HEK293 (cell line): ENCODE data around the gene PHKA2.

Experiments
- EGR2 ChIP-seq: fragments of 450-650 bp; formaldehyde crosslinking; IDR thresholded peaks from 2 replicates; pipeline ENCODE4 v1.5.1; 2016; ENCODE audit warnings: low read depth, missing biosample characterization, missing genetic modification characterization
- KLF8 ChIP-seq: fragments of 450-650 bp; formaldehyde crosslinking; IDR thresholded peaks from 2 replicates; pipeline ENCODE4 v1.5.1; 2016; ENCODE audit warnings: missing biosample characterization, missing genetic modification characterization
- OVOL3 ChIP-seq: fragments of 450-650 bp; formaldehyde crosslinking; IDR thresholded peaks from 2 replicates; pipeline ENCODE4 v1.5.1; 2016; ENCODE audit warnings: missing biosample characterization, missing genetic modification characterization
- PRDM10 ChIP-seq: fragments of 450-650 bp; formaldehyde crosslinking; IDR thresholded peaks from 2 replicates; pipeline ENCODE4 v1.5.1; 2016; ENCODE audit warnings: missing biosample characterization, missing genetic modification characterization
- RBAK ChIP-seq: fragments of 450-650 bp; formaldehyde crosslinking; IDR thresholded peaks from 2 replicates; pipeline ENCODE4 v1.5.1; 2016; ENCODE audit warnings: missing biosample characterization, missing genetic modification characterization
- REPIN1 ChIP-seq: fragments of 450-650 bp; formaldehyde crosslinking; IDR thresholded peaks from 2 replicates; pipeline ENCODE4 v1.5.1; 2017; ENCODE audit warnings: missing biosample characterization, missing genetic modification characterization, low read depth
- SALL2 ChIP-seq: fragments of 450-650 bp; formaldehyde crosslinking; IDR thresholded peaks from 2 replicates; pipeline ENCODE4 v1.5.0; 2017; ENCODE audit warnings: missing biosample characterization, mild to moderate bottlenecking, missing genetic modification characterization, borderline replicate concordance
- SP2 ChIP-seq: fragments of 450-650 bp; formaldehyde crosslinking; IDR thresholded peaks from 2 replicates; pipeline ENCODE4 v1.5.1; 2016; ENCODE audit warnings: missing biosample characterization, missing genetic modification characterization
- SP7 ChIP-seq: fragments of 450-650 bp; formaldehyde crosslinking; IDR thresholded peaks from 2 replicates; pipeline ENCODE4 v1.5.1; 2016; ENCODE audit warnings: missing biosample characterization, missing genetic modification characterization
- TCF7L2 ChIP-seq: IDR thresholded peaks from 2 replicates; pipeline ENCODE4 v1.6.1; 2011; ENCODE audit warnings: low read depth, mild to moderate bottlenecking, inconsistent platforms, low read length, moderate library complexity, borderline replicate concordance
- WT1 ChIP-seq: fragments of 450-650 bp; formaldehyde crosslinking; IDR thresholded peaks from 2 replicates; pipeline ENCODE4 v1.5.1; 2016; ENCODE audit warnings: missing biosample characterization, missing genetic modification characterization
- ZBTB26 ChIP-seq: fragments of 450-650 bp; formaldehyde crosslinking; optimal IDR thresholded peaks from 2 replicates; pipeline ENCODE3; 2016; ENCODE audit warnings: missing biosample characterization, mild to moderate bottlenecking, missing genetic modification characterization
- ZBTB6 ChIP-seq: fragments of 450-650 bp; formaldehyde crosslinking; IDR thresholded peaks from 2 replicates; pipeline ENCODE4 v1.5.1; 2017; ENCODE audit warnings: missing biosample characterization, missing genetic modification characterization
- ZFP37 ChIP-seq: fragments of 450-650 bp; formaldehyde crosslinking; IDR thresholded peaks from 2 replicates; pipeline ENCODE4 v1.5.1; 2016; ENCODE audit warnings: missing biosample characterization, missing genetic modification characterization
- ZFP69B ChIP-seq: fragments of 450-650 bp; formaldehyde crosslinking; IDR thresholded peaks from 2 replicates; pipeline ENCODE4 v1.5.1; 2016; ENCODE audit warnings: missing biosample characterization, missing genetic modification characterization
- ZIC2 ChIP-seq: fragments of 450-650 bp; formaldehyde crosslinking; IDR thresholded peaks from 2 replicates; pipeline ENCODE4 v1.5.1; 2016; ENCODE audit warnings: missing biosample characterization, missing genetic modification characterization
- ZNF174 ChIP-seq: fragments of 450-650 bp; formaldehyde crosslinking; IDR thresholded peaks from 2 replicates; pipeline ENCODE4 v1.5.0; 2017; ENCODE audit warnings: missing biosample characterization, mild to moderate bottlenecking, missing genetic modification characterization
- ZNF184 ChIP-seq: fragments of 450-650 bp; IDR thresholded peaks from 2 replicates; pipeline ENCODE4 v1.5.1; 2018; ENCODE audit warnings: missing biosample characterization, mild to moderate bottlenecking, missing genetic modification characterization
- ZNF2 ChIP-seq: fragments of 450-650 bp; formaldehyde crosslinking; IDR thresholded peaks from 2 replicates; pipeline ENCODE4 v1.5.1; 2016; ENCODE audit warnings: missing biosample characterization, missing genetic modification characterization
- ZNF23 ChIP-seq: fragments of 450-650 bp; formaldehyde crosslinking; IDR thresholded peaks from 2 replicates; pipeline ENCODE4 v1.5.1; 2016; ENCODE audit warnings: missing biosample characterization, missing genetic modification characterization, borderline replicate concordance
- ZNF350 ChIP-seq: fragments of 450-650 bp; formaldehyde crosslinking; IDR thresholded peaks from 2 replicates; pipeline ENCODE4 v1.5.0; 2017; ENCODE audit warnings: missing biosample characterization, mild to moderate bottlenecking, missing genetic modification characterization
- ZNF394 ChIP-seq: fragments of 450-650 bp; formaldehyde crosslinking; IDR thresholded peaks from 2 replicates; pipeline ENCODE4 v1.5.1; 2016; ENCODE audit warnings: missing biosample characterization, missing genetic modification characterization, mild to moderate bottlenecking, moderate library complexity, borderline replicate concordance
- ZNF423 ChIP-seq: fragments of 450-650 bp; formaldehyde crosslinking; IDR thresholded peaks from 2 replicates; pipeline ENCODE4 v1.5.1; 2016; ENCODE audit warnings: missing biosample characterization, missing genetic modification characterization
- ZNF521 ChIP-seq: fragments of 450-650 bp; formaldehyde crosslinking; IDR thresholded peaks from 2 replicates; pipeline ENCODE4 v1.5.1; 2017; ENCODE audit warnings: missing biosample characterization, mild to moderate bottlenecking, missing genetic modification characterization
- ZNF596 ChIP-seq: fragments of 450-650 bp; IDR thresholded peaks from 2 replicates; pipeline ENCODE4 v1.5.0; 2018; ENCODE audit warnings: missing biosample characterization, mild to moderate bottlenecking, missing genetic modification characterization, moderate library complexity
- ZNF677 ChIP-seq: fragments of 450-650 bp; IDR thresholded peaks from 2 replicates; pipeline ENCODE4 v1.5.0; 2018; ENCODE audit warnings: missing biosample characterization, mild to moderate bottlenecking, missing genetic modification characterization, moderate library complexity
- ZNF747 ChIP-seq: fragments of 450-650 bp; formaldehyde crosslinking; IDR thresholded peaks from 2 replicates; pipeline ENCODE4 v1.5.1; 2016; ENCODE audit warnings: missing biosample characterization, missing genetic modification characterization
- ZNF76 ChIP-seq: fragments of 450-650 bp; formaldehyde crosslinking; IDR thresholded peaks from 2 replicates; pipeline ENCODE4; 2016; ENCODE audit warnings: low read depth, missing biosample characterization, missing genetic modification characterization, borderline replicate concordance
- ZNF777 ChIP-seq: fragments of 450-650 bp; formaldehyde crosslinking; IDR thresholded peaks from 2 replicates; pipeline ENCODE4 v1.5.1; 2017; ENCODE audit warnings: missing biosample characterization, missing genetic modification characterization, borderline replicate concordance
- ZNF792 ChIP-seq: fragments of 450-650 bp; formaldehyde crosslinking; IDR thresholded peaks from 2 replicates; pipeline ENCODE4 v1.5.1; 2016; ENCODE audit warnings: missing biosample characterization, missing genetic modification characterization
- TF ChIP-seq, protein P1 (sequence below): fragments of 450-650 bp; formaldehyde crosslinking; IDR thresholded peaks from 2 replicates; pipeline ENCODE4 v1.5.1; 2017; ENCODE audit warnings: missing biosample characterization, missing genetic modification characterization
- TF ChIP-seq, protein P2 (sequence below): sonication (generic); formaldehyde crosslinking; IDR thresholded peaks from 2 replicates; pipeline ENCODE4 v1.8.1; 2022; ENCODE audit warnings: mild to moderate bottlenecking, moderate library complexity, missing genetic modification reagents

PHKA2 gene

DNA sequence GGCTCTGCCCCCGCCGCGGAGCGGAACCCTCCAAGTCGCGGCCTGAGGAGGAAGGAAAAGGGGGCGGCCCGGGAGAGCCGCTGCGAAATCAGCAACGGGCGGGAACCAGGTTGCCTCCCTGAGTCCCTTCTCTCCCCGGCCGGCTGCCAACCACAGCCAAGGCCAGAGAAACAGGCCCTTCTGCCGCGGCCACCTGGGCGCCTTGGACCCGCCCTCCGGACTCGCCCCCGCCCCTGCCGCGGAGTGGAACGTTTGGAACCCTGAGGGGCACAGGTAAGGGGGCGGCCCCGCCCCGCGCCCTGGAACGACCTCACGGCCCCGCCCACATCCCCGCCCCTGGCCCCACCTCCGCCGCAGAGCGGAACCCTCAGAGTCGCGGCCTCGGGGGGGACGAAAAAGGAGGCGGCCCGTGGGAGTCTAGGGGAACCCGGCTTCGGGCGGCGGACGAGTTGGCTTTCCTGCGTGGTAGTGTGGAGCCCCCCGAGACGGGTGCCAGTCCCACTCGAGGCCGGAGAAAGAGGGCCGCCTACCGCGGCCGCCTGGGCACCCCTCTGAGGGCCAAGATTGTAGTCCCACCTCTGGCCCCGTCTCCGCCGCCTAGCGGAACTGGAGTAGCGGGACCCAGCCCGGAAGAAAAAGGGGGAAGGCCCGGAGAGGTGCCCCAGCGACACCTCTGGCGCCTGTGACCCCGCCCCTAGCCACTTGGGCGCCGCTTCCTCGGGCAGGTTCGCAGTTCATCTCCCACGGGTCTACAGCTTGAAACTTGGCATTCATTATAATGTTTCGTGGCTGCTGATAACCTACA lies 669 bp upstream of the PHKA2 start (continued):
- TF ChIP-seq ZNF174 (tag by site-specific recombination) (no peak), REPIN1 (tag by site-specific recombination) (no peak; the same call in 1 of the 2 replicates), ZNF596 (tag by site-specific recombination) (no peak), ZNF423 (tag by site-specific recombination) (no peak), ZBTB26 (tag by site-specific recombination) (peak; percentile 51), SP2 (tag by site-specific recombination) (peak; percentile 59), ZNF23 (tag by site-specific recombination) (no peak), ZFP37 (peak; percentile 60; the same call in 1 of the 2 replicates), ZBTB6 (tag by site-specific recombination) (no peak), ZNF394 (tag by site-specific recombination) (peak; percentile 100), ZNF521 (tag by site-specific recombination) (no peak), ZNF747 (no peak), WT1 (tag by site-specific recombination) (0 out of 2 replicates have a peak, but pooled peaks have one; percentile 7), ZFP69B (tag by site-specific recombination) (peak; percentile 73), ZNF184 (tag by site-specific recombination) (no peak), SALL2 (no peak), PRDM10 (tag by site-specific recombination) (peak; percentile 100), ZNF677 (tag by site-specific recombination) (no peak), EGR2 (tag by site-specific recombination) (peak; percentile 70), ZNF2 (peak; percentile 25; the same call in 1 of the 2 replicates), ZNF777 (no peak), ZNF792 (tag by site-specific recombination) (no peak), ZIC2 (tag by site-specific recombination) (no peak), TCF7L2 (no peak), OVOL3 (tag by site-specific recombination) (peak; percentile 88), SP7 (tag by site-specific recombination) (peak; percentile 75; the same call in 1 of the 2 replicates), ZNF76 (peak; percentile 65), ZNF350 (tag by site-specific recombination) (no peak), RBAK (tag by site-specific recombination) (no peak), KLF8 (peak; percentile 90; the same call in 1 of the 2 replicates)
- TF ChIP-seq, protein P1, sequence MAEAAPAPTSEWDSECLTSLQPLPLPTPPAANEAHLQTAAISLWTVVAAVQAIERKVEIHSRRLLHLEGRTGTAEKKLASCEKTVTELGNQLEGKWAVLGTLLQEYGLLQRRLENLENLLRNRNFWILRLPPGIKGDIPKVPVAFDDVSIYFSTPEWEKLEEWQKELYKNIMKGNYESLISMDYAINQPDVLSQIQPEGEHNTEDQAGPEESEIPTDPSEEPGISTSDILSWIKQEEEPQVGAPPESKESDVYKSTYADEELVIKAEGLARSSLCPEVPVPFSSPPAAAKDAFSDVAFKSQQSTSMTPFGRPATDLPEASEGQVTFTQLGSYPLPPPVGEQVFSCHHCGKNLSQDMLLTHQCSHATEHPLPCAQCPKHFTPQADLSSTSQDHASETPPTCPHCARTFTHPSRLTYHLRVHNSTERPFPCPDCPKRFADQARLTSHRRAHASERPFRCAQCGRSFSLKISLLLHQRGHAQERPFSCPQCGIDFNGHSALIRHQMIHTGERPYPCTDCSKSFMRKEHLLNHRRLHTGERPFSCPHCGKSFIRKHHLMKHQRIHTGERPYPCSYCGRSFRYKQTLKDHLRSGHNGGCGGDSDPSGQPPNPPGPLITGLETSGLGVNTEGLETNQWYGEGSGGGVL, result peak; percentile 72
- TF ChIP-seq, protein P2, sequence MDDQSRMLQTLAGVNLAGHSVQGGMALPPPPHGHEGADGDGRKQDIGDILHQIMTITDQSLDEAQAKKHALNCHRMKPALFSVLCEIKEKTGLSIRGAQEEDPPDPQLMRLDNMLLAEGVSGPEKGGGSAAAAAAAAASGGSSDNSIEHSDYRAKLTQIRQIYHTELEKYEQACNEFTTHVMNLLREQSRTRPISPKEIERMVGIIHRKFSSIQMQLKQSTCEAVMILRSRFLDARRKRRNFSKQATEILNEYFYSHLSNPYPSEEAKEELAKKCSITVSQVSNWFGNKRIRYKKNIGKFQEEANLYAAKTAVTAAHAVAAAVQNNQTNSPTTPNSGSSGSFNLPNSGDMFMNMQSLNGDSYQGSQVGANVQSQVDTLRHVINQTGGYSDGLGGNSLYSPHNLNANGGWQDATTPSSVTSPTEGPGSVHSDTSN, result no peak
